ENCODE data around the gene PSMD1.

- no peak for TF ChIP-seq HDGF (IDR thresholded peaks at IDR 0.05; ENCODE audit: borderline replicate concordance)
- no peak for TF ChIP-seq SP1 (IDR thresholded peaks at IDR 0.05)
- no peak for TF ChIP-seq SUZ12 (IDR thresholded peaks at IDR 0.05)
- no peak for TF ChIP-seq L3MBTL2 (conservative IDR thresholded peaks at IDR 0.05)
- TF ChIP-seq ELF4 (IDR thresholded peaks at IDR 0.05): no peak
- no peak for TF ChIP-seq PKNOX1 (IDR thresholded peaks at IDR 0.05)
- TF ChIP-seq NFRKB (IDR thresholded peaks at IDR 0.05): no peak
- no peak for TF ChIP-seq ARNT (IDR thresholded peaks at IDR 0.05)
- TF ChIP-seq FOXM1 (IDR thresholded peaks at IDR 0.05; ENCODE audit: borderline replicate concordance): no peak
- no peak for TF ChIP-seq BHLHE40 (IDR thresholded peaks at IDR 0.05; ENCODE audit: borderline replicate concordance)
- no peak for TF ChIP-seq LEF1 (IDR thresholded peaks at IDR 0.05; ENCODE audit: borderline replicate concordance)
- no peak for TF ChIP-seq TARDBP (IDR thresholded peaks at IDR 0.05)
- no peak for TF ChIP-seq FOXA1 (IDR thresholded peaks at IDR 0.05)
- TF ChIP-seq FOXK2 (IDR thresholded peaks at IDR 0.05): no peak
Measured at GRCh38 chr2:231221761-231222160, 165.1 kb downstream of the PSMD1 start.

Data from HEK293T (cell line).